Activated naive CD4-positive, alpha-beta T cell treated with anti-CD3 and anti-CD28 coated beads, Interleukin-2, amount 50 U/mL, for 16 hours (primary cell): ENCODE data around the gene NUP205.
"Not testable (repeated sequence)": the region's sequence is repeated elsewhere in the genome, so short reads cannot be mapped to it uniquely, and the experiment has no call there.

Source experiments
- DNase-seq: peaks from one replicate; pipeline ENCODE4 v3.0.0-alpha.2; 2020

NUP205 gene

GRCh38 chr7:135634191-135634878, 76.6 kb downstream of the NUP205 start:
- no peak for DNase-seq

- not testable (repeated sequence) for DNase-seq
Observed at GRCh38 chr7:135639690-135640089, 82.0 kb downstream of the NUP205 start.

GRCh38 chr7:135644154-135644553, 86.4 kb downstream of the NUP205 start:
- DNase-seq = no peak

- DNase-seq = no peak
Observed at GRCh38 chr7:135644729-135645128, 87.0 kb downstream of the NUP205 start.

- DNase-seq = no peak
Observed at GRCh38 chr7:135645296-135645904, 87.7 kb downstream of the NUP205 start.

GRCh38 chr7:135647755-135648154, 90.0 kb downstream of the NUP205 start:
- no peak for DNase-seq

GRCh38 chr7:135648235-135648634, 90.5 kb downstream of the NUP205 start:
- DNase-seq = no peak

GRCh38 chr7:135650831-135651573, 93.3 kb downstream of the NUP205 start:
- DNase-seq = no peak

- no peak for DNase-seq
Observed at GRCh38 chr7:135653340-135654080, 95.8 kb downstream of the NUP205 start.

GRCh38 chr7:135658564-135658963, 100.8 kb downstream of the NUP205 start:
- DNase-seq = no peak

- no peak for DNase-seq
Observed at GRCh38 chr7:135659159-135659846, 101.6 kb downstream of the NUP205 start.

- DNase-seq = no peak
Observed at GRCh38 chr7:135661311-135662122, 103.8 kb downstream of the NUP205 start.

GRCh38 chr7:135662123-135662372, 104.3 kb downstream of the NUP205 start:
- DNase-seq = no peak

- peak; percentile 97 for DNase-seq
Observed at GRCh38 chr7:135662373-135663114, 104.8 kb downstream of the NUP205 start, which contains the start of gene STMP1. Gene STMP1, plus strand, starts transcription at chr7:135662514.

- no peak for DNase-seq
Observed at GRCh38 chr7:135664046-135664589, 106.4 kb downstream of the NUP205 start.

GRCh38 chr7:135665042-135665441, 107.3 kb downstream of the NUP205 start:
- DNase-seq = no peak

GRCh38 chr7:135666156-135666555, 108.4 kb downstream of the NUP205 start:
- no peak for DNase-seq

GRCh38 chr7:135666846-135667245, 109.1 kb downstream of the NUP205 start:
- no peak for DNase-seq

- not testable (repeated sequence) for DNase-seq
Observed at GRCh38 chr7:135667626-135668025, 109.9 kb downstream of the NUP205 start.

- not testable (repeated sequence) for DNase-seq
Observed at GRCh38 chr7:135668852-135669395, 111.2 kb downstream of the NUP205 start.

GRCh38 chr7:135669774-135670173, 112.1 kb downstream of the NUP205 start:
- DNase-seq = no peak
